Panc1 (cell line): ENCODE data around the gene NSL1.

Experiments
- CTCF ChIP-seq: fragments of 450-650 bp; IDR thresholded peaks from 2 replicates; pipeline ENCODE4 v1.5.1; 2017; ENCODE audit warnings: mild to moderate bottlenecking
- POLR2AphosphoS5 ChIP-seq: IDR thresholded peaks from 2 replicates; pipeline ENCODE4 v1.6.1; 2012; ENCODE audit warnings: mild to moderate bottlenecking, low read depth, low read length, moderate library complexity

- no peak for TF ChIP-seq CTCF
- TF ChIP-seq POLR2AphosphoS5: no peak
Observed at GRCh38 chr1:212727386-212728181, 64.0 kb downstream of the NSL1 start.
